Astrocyte (in vitro differentiated cells and primary cell): ENCODE measurements around the gene BMP7. TPM values are rescaled to one million over a fixed set of nuclear protein-coding genes. Genes with fewer than 3 reads are reported as not detected.

Experiments used
- DNase-seq: peaks from one replicate; pipeline ENCODE4 v3.0.0-alpha.2; 2010; ENCODE audit warnings: low read depth
- FAIRE-seq: peaks from 2 replicates; lab custom pipeline; 2011; peaks lifted over from hg19 to GRCh38; lab: Jason Lieb, UNC
- H2AFZ ChIP-seq: 2 replicates; pipeline ENCODE4 v1.6.0; 2012; ENCODE audit warnings: low read depth, low read length, inconsistent platforms
- H3K27ac ChIP-seq: 2 replicates; pipeline ENCODE4 v1.5.1; 2011; ENCODE audit warnings: low read depth, low read length, inconsistent platforms
- H3K27me3 ChIP-seq: 2 replicates; pipeline ENCODE4 v1.6.0; 2011; ENCODE audit warnings: low read length, inconsistent platforms; ENCODE audit not compliant: insufficient read depth
- H3K36me3 ChIP-seq: 2 replicates; pipeline ENCODE4 v1.5.1; 2011; ENCODE audit warnings: low read length, inconsistent platforms; ENCODE audit not compliant: insufficient read depth
- H3K4me1 ChIP-seq: 2 replicates; pipeline ENCODE4 v1.5.1; 2011; ENCODE audit warnings: low read length, inconsistent platforms; ENCODE audit not compliant: insufficient read depth
- H3K4me2 ChIP-seq: 2 replicates; pipeline ENCODE4 v1.6.0; 2012; ENCODE audit warnings: low read length, inconsistent platforms
- H3K4me3 ChIP-seq: 2 replicates; pipeline ENCODE4 v1.5.1; 2011; ENCODE audit warnings: low read depth, mild to moderate bottlenecking, low read length, inconsistent platforms; ENCODE audit not compliant: insufficient read depth
- H3K79me2 ChIP-seq: 2 replicates; pipeline ENCODE4 v1.6.0; 2012; ENCODE audit warnings: mild to moderate bottlenecking, low read length, inconsistent platforms; ENCODE audit not compliant: insufficient read depth
- H3K9ac ChIP-seq: 2 replicates; pipeline ENCODE4 v1.6.0; 2012; ENCODE audit warnings: mild to moderate bottlenecking, low read length, inconsistent platforms
- H3K9me3 ChIP-seq: 2 replicates; pipeline ENCODE4 v1.5.1; 2012; ENCODE audit warnings: low read depth, mild to moderate bottlenecking, low read length, inconsistent platforms; ENCODE audit not compliant: insufficient read depth
- H4K20me1 ChIP-seq: 2 replicates; pipeline ENCODE4 v1.6.0; 2012; ENCODE audit warnings: low read length, inconsistent platforms; ENCODE audit not compliant: insufficient read depth
- H3K27ac Mint-ChIP-seq: one replicate; pipeline ENCODE4 v1.8.0; 2021; ENCODE audit warnings: mild to moderate bottlenecking, mixed read lengths; ENCODE audit not compliant: unreplicated experiment
- H3K27me3 Mint-ChIP-seq: one replicate; pipeline ENCODE4 v1.8.0; 2021; ENCODE audit warnings: low read depth, mixed read lengths; ENCODE audit not compliant: unreplicated experiment
- H3K36me3 Mint-ChIP-seq: one replicate; pipeline ENCODE4 v1.8.0; 2021; ENCODE audit warnings: low read depth, mixed read lengths; ENCODE audit not compliant: unreplicated experiment
- H3K4me1 Mint-ChIP-seq: one replicate; pipeline ENCODE4 v1.8.0; 2021; ENCODE audit warnings: low read depth, mixed read lengths; ENCODE audit not compliant: unreplicated experiment
- H3K4me3 Mint-ChIP-seq: one replicate; pipeline ENCODE4 v1.8.0; 2021; ENCODE audit warnings: mild to moderate bottlenecking, moderate library complexity, mixed read lengths; ENCODE audit not compliant: unreplicated experiment
- H3K9me3 Mint-ChIP-seq: one replicate; pipeline ENCODE4 v1.8.0; 2021; ENCODE audit warnings: mild to moderate bottlenecking, mixed read lengths; ENCODE audit not compliant: unreplicated experiment
- CTCF ChIP-seq: IDR thresholded peaks from 2 replicates; pipeline ENCODE4 v1.5.1; 2011; ENCODE audit warnings: low read depth, mild to moderate bottlenecking, inconsistent platforms, low read length, moderate library complexity; ENCODE audit not compliant: insufficient read depth
- EZH2 ChIP-seq: IDR thresholded peaks from 2 replicates; pipeline ENCODE4 v1.6.1; 2012; ENCODE audit warnings: mild to moderate bottlenecking, low read length, inconsistent platforms; ENCODE audit not compliant: insufficient read depth
- total RNA-seq: library from RNA; stranded (reverse); gene quantifications from 2 replicates; pipeline ENCODE4 v1.2.1, GENCODE V29; 2021

Gene BMP7
- total RNA-seq, 1 donor from 2014 or later = 15.3 TPM

- no peak overlapping the region for H3K9ac ChIP-seq
- peaks cover 13% of the 10 kb centered on the region for H3K27me3 Mint-ChIP-seq
- H3K27ac ChIP-seq = no peak overlapping the region
- H3K27ac Mint-ChIP-seq = peak overlapping the region; percentile 36
- H3K4me1 Mint-ChIP-seq = peaks cover 27% of the 10 kb centered on the region
- H3K79me2 ChIP-seq = no peaks in the 10 kb centered on the region
- TF ChIP-seq CTCF (no peak), EZH2 (no peak)
- FAIRE-seq (no peak), DNase-seq (no peak)
- H3K9me3 Mint-ChIP-seq = no peaks in the 10 kb centered on the region
- H3K27me3 ChIP-seq = peaks cover 57% of the 10 kb centered on the region
- no peak overlapping the region for H3K4me3 Mint-ChIP-seq
- H3K9me3 ChIP-seq = no peaks in the 10 kb centered on the region
- H3K4me1 ChIP-seq = peaks cover 8% of the 10 kb centered on the region
- no peak overlapping the region for H3K4me3 ChIP-seq
- no peaks in the 10 kb centered on the region for H4K20me1 ChIP-seq
- H3K36me3 Mint-ChIP-seq = no peaks in the 10 kb centered on the region
- no peak overlapping the region for H3K4me2 ChIP-seq
- H2AFZ ChIP-seq = no peak overlapping the region
- no peaks in the 10 kb centered on the region for H3K36me3 ChIP-seq
Observed at GRCh38 chr20:57287901-57288300, 21.5 kb upstream of the BMP7 start.

DNA sequence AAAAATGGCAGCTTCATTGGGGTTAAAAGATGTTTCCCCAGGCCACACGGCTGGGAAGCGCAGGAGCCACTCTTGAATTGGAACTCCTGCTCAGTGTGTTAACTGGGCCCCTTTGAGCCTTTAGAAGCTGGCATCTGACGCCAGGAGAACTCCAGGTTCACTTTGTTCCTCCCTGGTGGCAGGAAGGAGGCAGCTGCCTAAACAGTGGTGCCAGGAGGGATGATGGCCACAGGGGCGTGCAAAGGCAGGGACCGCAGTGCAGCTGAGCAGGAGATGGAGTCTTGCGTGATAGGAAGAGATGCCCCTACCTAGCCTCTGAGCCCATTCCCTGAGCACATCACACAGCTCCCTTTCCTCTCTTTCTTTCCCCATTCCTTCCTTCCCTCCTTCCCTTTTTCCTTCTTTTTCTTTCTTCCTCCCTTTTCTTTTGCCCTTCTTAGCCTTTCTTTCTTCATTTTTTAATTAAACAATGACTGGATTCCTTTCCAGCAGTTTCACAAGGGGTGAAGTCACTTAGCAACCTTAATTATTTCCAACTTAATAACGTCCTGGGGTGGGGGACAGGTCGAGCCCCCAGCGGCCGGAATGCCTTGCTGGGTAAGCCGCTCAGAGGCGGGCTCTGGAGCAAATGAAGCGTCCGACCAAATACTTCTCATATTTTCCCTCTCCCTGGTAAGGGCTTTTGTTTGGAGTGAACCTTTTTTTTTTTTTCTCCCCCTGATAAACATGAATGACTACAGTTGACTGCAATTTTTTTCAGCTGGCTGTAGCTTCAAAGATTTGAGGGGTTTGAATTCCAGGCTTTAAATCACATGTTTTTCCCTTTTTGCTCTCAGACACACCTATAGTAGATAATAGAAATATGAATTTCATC, 20.8 kb upstream of the BMP7 start:
- TF ChIP-seq EZH2 (no peak), CTCF (no peak)
- Histone ChIP-seq H3K27ac (no peak overlapping the region), H3K4me2 (peak overlapping the region; percentile 12), H3K4me1 (peaks cover 8% of the 10 kb centered on the region), H3K79me2 (no peaks in the 10 kb centered on the region), H3K36me3 (no peaks in the 10 kb centered on the region), H3K4me3 (no peak overlapping the region), H3K9me3 (no peaks in the 10 kb centered on the region), H2AFZ (no peak overlapping the region), H4K20me1 (no peaks in the 10 kb centered on the region), H3K27me3 (peaks cover 61% of the 10 kb centered on the region), H3K9ac (no peak overlapping the region)
- Mint-ChIP-seq H3K4me1 (peaks cover 32% of the 10 kb centered on the region), H3K4me3 (no peak overlapping the region), H3K27ac (peak overlapping the region; percentile 36), H3K9me3 (no peaks in the 10 kb centered on the region), H3K36me3 (no peaks in the 10 kb centered on the region), H3K27me3 (peaks cover 11% of the 10 kb centered on the region)
- no peak for DNase-seq
- FAIRE-seq = no peak

DNA sequence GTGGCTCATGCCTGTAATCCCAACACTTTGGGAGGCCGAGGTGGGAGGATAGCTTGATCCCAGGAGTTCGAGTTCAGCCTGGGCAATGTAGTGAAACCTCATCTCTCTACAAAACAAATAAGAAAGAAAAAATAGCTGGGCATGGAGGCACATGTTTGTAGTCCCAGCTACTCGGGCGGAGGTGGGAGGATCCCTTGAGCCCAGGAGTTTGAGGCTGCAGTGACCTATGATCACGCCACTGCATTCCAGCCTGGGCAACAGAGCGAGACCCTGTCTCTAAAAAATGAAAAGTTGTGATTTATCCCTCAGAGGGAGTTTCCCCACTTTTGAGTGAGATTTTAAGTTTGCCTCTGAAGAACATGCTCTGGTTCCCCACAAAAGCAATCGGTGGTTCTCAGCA, 17.4 kb upstream of the BMP7 start:
- peaks cover 8% of the 10 kb centered on the region for H3K4me1 ChIP-seq
- Mint-ChIP-seq H3K4me3 (no peak overlapping the region), H3K36me3 (no peaks in the 10 kb centered on the region), H3K27me3 (peaks cover 21% of the 10 kb centered on the region), H3K27ac (no peak overlapping the region), H3K4me1 (peaks cover 24% of the 10 kb centered on the region), H3K9me3 (peaks cover 3% of the 10 kb centered on the region)
- no peak overlapping the region for H2AFZ ChIP-seq
- H3K79me2 ChIP-seq = no peaks in the 10 kb centered on the region
- no peaks in the 10 kb centered on the region for H4K20me1 ChIP-seq
- FAIRE-seq (no peak), DNase-seq (no peak)
- H3K36me3 ChIP-seq = no peaks in the 10 kb centered on the region
- TF ChIP-seq CTCF (no peak), EZH2 (no peak)
- no peak overlapping the region for H3K27ac ChIP-seq
- no peaks in the 10 kb centered on the region for H3K9me3 ChIP-seq
- peaks cover 70% of the 10 kb centered on the region for H3K27me3 ChIP-seq
- no peak overlapping the region for H3K9ac ChIP-seq
- no peak overlapping the region for H3K4me2 ChIP-seq
- no peak overlapping the region for H3K4me3 ChIP-seq
